HG03469 (cell line): ENCODE results near the gene OSBPL9.
"Not testable (repeated sequence)": the region's sequence is repeated elsewhere in the genome, so short reads cannot be mapped to it uniquely, and the experiment has no call there.

Source experiments
- ATAC-seq: cut with Tn5 transposase; IDR thresholded peaks from one replicate; pipeline ENCODE4 v1.9.1; 2021; ENCODE audit warnings: mild to moderate bottlenecking, moderate library complexity, moderate number of reproducible peaks; ENCODE audit not compliant: unreplicated experiment

OSBPL9 gene

DNA sequence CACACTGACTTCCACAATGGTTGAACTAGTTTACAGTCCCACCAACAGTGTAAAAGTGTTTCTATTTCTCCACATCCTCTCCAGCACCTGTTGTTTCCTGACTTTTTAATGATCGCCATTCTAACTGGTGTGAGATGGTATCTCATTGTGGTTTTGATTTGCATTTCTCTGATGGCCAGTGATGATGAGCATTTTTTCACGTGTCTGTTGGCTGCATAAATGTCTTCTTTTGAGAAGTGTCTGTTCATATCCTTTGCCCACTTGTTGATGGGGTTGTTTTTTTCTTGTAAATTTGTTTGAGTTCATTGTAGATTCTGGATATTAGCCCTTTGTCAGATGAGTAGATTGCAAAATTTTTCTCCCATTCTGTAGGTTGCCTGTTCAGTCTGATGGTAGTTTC is 85.3 kb downstream of the OSBPL9 start:
- ATAC-seq: not testable (repeated sequence)

DNA sequence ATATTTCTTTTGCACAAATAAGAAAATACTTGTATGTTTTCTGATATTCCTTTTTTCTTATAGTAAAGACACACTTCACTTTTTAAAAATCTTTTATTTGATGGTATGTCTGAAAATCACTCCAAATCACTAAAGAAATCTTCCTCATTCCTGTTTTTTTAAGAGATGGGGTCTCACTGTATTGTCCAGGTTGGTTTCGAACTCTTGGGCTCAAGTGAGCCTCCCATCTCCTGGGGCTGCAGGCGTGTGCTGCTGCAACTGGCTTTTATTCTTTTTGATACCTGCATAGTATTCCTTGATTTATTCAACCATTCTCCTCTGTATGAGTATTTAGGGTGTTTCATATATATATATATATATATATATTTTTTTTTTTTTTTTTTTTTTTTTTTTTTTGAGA is 88.1 kb downstream of the OSBPL9 start:
- no peak for ATAC-seq

DNA sequence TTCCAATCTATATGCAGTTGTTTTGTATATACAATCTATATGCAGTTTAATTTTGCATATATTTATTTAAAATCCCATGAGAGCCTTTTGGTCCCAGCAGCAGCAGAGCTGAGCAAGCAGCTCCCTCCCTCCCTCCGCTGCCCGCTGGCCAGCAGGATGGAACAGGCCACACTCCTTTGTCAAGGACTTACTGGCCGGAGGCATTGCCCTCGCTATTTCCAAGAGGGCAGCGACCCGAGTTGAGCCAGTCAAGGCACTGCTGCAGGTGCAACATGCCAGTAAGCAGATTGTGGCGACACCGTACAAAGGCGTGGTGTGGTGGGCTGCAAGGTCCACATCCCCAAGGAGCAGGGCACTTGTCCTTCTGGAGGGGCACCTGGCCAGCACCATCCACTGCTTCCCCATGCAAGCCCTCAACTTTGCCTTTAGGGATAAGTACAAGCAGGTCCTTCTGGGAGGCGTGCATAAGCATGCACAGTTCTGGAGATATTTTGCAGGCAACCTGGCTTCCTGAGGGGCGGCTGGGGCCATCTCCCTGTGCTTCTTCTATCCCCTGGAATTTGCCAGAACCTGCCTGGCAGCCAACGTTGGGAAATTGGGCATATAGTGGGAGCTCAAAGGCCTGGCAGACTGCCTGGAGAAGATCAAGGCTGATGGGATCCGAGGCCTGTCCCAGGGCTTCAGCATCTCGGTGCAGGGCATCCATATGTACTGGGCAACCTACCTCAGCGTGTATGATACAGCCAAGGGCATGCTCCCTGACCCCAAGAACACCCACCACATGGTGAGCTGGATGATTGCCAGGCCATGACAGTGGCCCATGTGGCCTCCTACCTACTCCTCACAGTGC is 92.2 kb downstream of the OSBPL9 start:
- no peak for ATAC-seq

DNA sequence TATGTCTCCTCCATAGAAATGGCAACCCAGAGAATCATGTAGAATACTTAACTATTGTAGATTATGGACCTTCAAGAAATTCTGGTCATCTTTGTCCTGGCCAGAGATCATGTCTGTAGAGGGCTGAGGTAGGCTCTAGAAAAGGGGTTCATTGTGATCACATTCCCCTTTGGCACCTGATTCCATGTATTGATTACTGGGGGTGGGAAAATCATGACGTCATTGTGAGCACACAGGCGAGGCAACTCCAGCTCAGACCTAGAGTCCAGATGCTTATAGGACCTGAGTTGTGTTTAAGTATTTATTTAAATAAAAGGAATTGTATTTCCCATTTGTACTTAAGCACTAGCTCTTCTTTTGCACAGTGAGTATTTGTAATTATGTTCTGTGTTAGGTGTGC is 93.1 kb downstream of the OSBPL9 start:
- no peak for ATAC-seq

DNA sequence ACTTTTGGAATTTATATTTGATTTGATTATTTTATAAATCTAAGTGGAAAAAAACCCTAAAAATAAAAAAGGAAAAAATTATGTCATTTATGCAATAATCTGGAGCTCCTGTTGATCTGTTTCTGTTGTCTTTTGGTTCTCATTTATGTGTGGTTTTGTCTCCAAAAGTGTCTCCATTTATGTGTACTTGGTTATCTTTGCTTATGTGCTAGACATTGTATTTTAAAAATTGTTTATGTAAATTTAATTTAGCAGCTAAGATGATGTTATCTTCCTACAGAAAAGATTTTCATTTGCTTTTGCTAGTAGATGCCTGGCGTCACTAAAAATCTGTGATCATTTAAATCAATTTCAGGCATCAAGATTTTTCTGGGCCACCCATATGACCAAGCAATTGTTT is 95.7 kb downstream of the OSBPL9 start:
- no peak for ATAC-seq

DNA sequence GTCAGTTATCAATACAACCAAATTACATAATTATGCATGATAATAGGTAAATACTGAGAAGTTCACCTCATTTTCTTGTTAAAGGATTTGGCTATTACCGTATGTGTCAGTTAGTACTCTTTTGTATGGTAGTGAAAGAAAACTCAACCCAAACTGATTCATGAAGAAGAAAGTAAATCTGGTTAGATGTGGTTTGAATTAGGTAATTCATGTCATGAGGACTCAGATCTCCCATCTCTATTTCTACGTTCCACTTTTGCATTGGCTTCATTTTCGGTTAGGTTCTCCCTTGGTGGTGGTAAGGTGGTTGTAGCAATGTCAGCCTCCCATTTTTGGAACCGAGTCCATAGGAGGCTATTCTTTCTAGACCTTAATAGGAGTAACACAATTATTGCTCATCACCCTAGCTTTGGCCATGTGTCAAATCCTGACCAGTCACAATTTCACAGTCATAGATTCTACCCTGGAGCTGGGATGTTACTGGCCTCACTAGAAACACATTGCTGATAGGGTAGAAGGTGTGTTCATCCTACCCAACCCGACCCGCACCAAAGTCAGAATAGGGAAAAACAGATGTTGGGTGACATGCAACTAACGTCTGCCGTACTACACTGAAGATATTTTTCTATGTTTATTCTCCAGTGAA is 97.6 kb downstream of the OSBPL9 start:
- ATAC-seq: no peak

DNA sequence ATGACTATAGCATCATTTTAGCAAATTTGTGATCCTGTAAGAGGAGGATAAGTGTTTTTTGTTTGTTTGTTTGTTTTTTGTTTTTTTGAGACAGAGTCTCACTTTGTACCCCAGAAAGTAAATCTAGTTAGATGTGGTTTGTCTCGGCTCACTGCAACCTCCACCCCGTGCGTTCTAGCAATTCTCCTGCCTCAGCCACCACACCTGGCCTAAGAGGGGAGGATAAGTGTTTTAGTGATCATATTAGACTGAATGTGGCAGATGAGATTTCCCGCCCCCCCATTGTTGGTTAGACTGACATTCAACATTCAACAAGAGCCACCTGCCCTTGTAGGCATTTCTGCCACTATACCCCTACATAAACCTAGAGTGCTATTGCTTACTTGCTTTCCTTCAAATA is 98.5 kb downstream of the OSBPL9 start:
- ATAC-seq: no peak

DNA sequence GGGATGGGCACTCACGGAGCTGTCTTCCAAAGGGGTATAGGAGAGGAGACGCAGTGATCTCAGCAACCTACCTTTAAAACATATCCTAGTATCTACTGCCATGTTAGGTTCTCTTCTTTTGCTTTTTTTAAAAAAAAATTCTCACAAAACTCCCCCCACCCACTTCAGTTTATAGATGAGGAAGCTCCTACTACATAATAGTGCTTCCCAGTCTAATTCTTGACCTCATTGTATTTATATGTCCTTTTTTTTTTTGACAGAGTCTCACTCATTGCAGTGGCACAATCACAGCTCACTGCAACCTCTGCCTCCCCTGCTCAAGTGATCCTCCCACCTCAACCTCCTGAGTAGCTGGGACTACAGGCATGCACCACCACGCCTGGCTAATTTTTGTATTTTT is 99.9 kb downstream of the OSBPL9 start:
- no peak for ATAC-seq

DNA sequence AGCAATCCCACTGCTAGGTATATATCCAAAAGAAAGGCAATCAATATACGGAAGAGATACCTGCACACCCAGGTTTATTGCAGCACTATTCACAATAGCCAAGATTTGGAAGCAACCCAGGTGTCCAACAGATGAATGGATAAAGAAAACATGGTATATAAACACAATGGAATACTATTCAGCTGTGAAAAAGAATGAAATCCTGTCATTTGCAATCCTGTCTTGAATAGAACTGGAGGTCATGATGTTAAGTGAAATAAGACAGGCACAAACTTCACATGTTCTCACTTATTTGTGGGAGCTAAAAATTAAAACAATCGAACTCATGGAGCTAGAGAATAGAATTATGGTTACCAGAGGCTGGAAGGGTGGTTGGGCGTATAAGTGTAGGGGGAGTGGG is 101.0 kb downstream of the OSBPL9 start:
- ATAC-seq: no peak

DNA sequence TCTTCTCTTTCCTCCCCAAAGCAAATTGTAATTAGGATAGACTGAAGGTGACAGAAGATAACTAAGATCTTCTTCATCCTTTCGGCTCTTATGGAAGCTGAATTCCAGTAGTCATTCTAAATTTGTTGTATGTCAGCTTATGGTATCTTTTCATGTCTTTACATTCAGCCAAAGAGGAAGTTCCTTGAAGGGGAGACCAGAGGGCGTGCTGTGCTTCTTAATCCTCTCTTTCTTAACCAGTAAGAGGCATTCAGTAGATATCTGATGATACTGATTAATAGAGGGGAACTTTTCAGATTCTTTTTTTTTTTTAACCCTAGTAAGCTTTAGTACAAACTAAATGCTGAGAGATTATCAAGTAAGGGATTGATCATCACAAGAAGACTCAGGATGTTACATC is 102.3 kb downstream of the OSBPL9 start:
- no peak for ATAC-seq

DNA sequence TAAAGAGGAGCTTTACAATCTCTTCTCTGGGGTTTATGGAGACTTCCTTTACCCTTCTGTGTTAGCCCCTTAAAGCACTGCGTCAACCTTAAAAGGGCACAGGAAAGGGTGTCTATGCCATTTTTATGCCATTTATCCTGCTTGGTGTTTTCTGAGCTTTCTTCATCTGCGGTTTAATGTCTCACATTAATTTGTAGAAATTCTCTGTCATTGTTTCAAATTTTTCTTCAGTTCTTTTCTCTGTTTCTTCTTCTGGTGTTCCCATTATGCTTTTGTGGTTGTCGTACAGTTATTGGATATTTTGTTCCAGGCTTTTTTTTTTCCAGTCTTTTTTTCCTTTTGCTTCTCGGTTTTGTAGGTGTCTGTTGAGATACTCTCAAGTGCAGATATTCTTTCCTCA is 107.9 kb downstream of the OSBPL9 start:
- no peak for ATAC-seq

DNA sequence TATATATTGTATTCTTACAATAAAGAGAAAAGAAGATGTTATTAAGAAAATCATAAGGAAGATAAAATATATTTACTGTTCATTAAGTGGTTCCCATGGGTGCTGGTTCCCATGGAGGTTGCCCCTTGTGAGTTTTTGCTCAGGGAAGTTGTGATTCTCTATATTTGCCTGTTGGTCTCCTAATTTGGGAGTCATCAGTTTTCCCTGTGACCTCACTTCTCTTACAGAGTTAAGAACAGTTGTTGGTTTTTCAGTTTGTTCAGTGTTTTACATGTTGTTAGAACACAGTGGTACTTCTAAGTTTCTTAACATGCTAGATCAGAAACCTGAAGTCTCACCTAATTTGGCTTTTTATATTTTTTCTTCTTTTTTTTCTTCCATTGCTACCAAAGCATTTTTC is 109.2 kb downstream of the OSBPL9 start:
- ATAC-seq: no peak

DNA sequence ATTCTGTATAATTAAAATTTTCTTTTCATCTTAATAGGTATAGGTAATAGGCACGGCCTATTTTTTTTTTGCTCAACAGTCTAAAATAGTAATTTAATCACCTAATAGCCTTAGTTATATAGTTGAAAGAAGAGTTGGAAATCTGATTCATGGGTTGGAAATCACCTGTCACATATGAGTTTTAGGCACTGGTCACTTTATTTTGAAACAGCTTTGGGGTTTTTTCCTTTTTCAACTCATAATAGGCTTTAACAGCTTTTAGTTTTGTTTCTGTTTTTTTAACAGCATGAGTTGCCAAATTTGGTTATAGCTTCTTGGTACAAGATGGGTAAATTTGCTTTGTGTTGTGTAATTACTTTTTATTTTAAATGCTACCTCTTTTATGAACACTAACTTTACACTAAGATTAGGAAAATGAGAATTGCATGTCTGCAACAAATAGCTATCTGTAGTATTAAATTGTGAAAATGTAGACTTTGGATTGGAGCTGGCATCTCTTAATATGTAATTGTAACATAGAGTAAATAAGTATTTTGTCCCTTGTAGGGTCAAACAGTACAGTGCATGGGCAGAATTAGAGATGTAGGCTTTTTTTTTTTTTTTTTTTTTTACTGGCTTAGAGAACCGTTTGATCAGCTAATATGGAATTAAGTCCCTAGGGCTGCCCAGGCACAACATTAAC is 109.8 kb downstream of the OSBPL9 start:
- ATAC-seq: no peak

DNA sequence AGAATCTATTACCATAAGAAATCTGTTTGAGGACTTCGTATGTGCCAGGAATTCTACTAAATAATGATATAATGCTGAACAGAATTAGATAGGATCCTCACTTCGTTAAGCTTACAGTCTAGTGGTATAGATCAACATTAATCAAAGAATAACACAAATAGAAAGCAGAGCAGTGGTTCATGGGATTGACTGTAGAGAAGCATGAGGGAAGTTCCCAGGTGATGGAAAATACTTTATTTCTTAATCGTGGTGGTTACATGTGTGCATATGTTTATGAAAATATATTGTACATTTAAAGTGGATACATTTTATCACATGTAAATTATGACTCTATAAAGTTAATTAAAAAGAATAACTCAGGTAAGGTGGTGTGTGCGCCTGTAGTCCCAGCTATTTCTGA is 110.5 kb downstream of the OSBPL9 start:
- ATAC-seq: no peak

DNA sequence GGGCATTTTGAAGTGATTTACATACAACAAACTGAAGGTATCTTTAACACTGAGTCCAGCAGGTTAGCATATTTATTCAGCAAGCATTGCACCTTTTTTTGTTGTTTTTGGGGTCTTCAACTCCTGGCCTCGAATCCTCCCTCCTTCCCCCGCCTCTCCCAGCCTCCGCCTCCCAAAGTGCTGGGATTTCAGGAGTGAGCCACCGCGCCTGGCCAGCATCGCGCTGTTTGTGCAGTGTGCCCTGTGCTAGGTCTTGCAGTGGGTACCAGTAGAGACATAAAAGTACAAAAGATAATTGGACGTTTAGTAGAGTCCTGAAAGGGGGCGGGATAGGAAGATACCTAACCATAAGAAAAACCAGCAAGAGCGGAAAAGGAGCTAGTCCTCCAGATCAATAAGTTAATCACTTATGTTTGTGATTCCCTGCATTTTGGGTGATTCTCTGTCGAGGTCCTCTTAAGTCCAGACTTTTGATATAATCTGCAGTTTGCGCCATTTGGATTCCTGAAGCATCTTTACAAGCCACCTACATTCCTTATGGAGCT is 111.8 kb downstream of the OSBPL9 start:
- no peak for ATAC-seq

DNA sequence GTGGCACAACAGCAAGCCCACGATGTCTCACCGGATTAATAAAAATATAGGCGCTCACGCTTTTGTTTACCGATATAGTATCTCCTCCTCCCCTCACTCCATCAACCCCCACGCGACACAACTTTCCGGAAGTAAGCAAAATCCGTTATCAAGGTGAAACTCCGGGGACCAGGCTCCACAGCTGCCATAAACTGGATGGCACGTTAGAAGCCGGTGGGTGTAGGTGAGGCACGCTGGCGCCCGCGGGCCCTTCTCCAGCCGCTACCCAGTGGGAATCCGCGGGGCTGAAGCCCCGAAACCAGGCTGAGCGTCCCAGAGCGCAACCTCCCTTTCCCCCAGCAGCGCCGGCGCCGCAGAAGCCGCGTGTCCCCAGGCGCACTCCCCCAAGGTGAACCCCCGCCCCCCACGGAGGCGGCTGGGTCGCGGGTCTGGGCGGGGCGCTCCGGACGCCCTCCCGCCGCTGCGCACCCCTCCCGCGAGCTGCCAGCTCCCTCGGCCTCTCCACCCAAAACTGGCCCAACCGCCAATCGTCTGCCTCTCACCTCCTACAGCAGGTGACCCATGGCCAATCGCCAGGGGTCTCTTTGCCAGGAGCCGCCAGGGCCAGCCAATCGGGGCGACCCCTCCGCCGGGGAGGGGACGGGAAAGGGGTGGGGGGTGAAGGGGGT is 112.4 kb downstream of the OSBPL9 start:
- peak; percentile 86 for ATAC-seq

DNA sequence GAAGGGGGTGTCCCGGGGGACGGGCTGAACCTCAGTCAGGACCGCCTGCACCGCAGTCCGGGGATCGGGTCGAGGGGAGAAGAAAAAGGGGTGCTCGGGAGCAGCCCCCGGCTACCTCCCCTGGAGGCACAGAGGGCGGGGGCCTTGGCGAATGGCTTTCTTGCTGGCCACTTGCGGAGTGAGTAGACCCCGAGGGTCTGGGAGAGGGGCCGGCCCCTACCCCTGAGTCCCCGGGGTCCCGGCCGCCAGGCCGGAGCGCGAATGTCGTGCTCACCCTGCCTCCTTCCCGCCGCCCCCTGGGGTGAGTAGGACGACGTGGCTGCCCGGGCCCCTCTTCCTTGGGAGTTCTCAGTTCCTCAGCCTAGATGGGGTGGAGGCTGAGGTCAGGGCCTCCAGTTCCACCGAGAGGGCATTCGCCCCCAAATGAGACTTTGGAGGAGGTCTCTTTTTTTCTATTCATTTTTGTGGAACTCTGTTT is 113.0 kb downstream of the OSBPL9 start:
- ATAC-seq: no peak

DNA sequence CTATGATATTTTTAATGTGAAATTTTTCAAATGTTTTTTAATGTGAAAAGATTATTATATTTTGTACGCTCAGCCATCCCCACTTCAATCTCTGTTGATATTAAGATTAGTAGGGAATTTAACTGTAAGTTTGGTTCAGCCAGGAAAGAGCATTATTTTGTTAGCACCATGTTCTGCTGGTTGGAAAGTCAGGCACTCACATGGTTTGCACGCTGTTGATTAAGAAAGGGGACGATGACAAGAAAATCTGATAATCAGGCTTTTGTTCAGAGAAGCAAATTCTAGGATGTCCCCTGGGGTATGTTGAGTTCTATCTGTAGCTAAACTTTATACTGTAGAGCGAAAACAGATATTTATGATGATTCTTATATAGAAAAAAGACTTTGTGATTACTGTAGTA is 115.1 kb downstream of the OSBPL9 start:
- no peak for ATAC-seq

DNA sequence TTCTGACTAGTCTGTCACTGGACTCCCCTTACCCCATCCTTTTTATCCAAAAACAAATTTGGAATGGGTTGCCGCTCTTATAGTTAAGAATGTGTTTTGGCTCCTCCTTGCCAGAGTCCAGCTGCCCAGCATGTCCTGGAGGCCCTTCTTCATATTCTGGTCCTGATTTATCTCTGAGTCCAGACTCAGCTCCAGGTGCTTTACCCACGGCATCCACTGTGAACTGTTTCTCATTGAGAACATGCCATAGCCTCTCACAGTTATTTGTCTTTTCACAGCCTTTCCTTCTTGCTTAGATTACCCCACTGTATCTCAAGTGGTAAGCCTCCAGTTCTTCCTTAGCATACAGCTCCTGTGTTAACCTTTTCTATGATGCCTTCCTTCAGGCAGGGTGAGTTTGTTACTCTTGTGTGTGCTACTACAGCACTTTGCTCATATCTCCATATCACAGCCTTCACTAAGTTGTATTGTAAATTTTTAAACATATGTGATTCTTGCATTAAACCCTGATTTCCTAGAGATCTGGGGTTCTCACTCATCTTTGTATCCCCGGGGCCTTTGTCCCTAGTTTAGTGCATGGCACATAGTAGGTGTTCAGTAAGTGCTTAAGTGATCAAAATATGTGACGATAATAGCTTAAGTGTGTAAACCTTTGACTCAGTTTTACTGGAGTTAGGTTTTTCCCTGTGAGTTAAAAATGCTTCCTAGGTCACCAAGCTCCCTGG is 116.0 kb downstream of the OSBPL9 start:
- no peak for ATAC-seq

DNA sequence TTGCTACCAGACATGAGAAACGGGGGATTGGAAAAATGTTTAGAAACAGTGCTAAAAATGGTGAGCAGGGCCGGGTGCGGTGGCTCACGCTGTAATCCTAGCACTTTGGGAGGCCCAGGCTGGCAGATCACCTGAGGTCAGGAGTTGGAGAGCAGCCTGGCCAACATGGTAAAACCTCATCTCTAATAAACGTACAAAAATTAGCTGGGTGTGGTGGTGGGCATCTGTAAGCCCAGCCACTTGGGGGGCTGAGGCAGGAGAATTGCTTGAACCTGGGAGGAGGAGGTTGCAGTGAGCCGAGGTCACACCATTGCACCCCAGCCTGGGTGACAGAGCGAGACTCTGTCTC is 116.5 kb downstream of the OSBPL9 start:
- ATAC-seq: not testable (repeated sequence)
